GM23338 (cell line): ENCODE measurements around the gene JPH3. TPM values are rescaled to one million over a fixed set of nuclear protein-coding genes. Genes with fewer than 3 reads are reported as not detected.

ENCODE experiments used
- ATAC-seq: fragments of 200-7000 bp; cut with Tn5 transposase; 3 replicates; pipeline ENCODE4 v1.9.1; 2020
- DNase-seq: peaks from one replicate; pipeline ENCODE4 v3.0.0-alpha.2; 2015; ENCODE audit warnings: low spot score
- H2AFZ ChIP-seq: fragments of 200-600 bp; sonication (generic); 2 replicates; pipeline ENCODE4 v1.8.0; 2016; ENCODE audit warnings: antibody characterized with exemption, mild to moderate bottlenecking, moderate library complexity
- H3F3A ChIP-seq: fragments of 200-600 bp; sonication (generic); replicated peaks from 2 replicates; pipeline ENCODE4 v1.8.0; 2017; ENCODE audit warnings: antibody characterized with exemption, mixed run types, low read depth
- H3K27ac ChIP-seq: fragments of 200-600 bp; sonication (generic); 2 replicates; pipeline ENCODE4 v1.6.1; 2016; ENCODE audit warnings: low read depth
- H3K27me3 ChIP-seq: fragments of 200-600 bp; sonication (generic); 2 replicates; pipeline ENCODE4 v1.8.0; 2016; ENCODE audit warnings: mild to moderate bottlenecking, mixed run types, moderate library complexity; ENCODE audit not compliant: insufficient read depth
- H3K36me3 ChIP-seq: fragments of 200-600 bp; sonication (generic); 2 replicates; pipeline ENCODE4 v1.8.0; 2016; ENCODE audit warnings: mild to moderate bottlenecking; ENCODE audit not compliant: insufficient read depth
- H3K4me1 ChIP-seq: fragments of 200-600 bp; sonication (generic); 2 replicates; pipeline ENCODE4 v1.8.0; 2016; ENCODE audit warnings: mild to moderate bottlenecking, moderate library complexity; ENCODE audit not compliant: insufficient read depth
- H3K4me2 ChIP-seq: fragments of 200-600 bp; sonication (generic); 2 replicates; pipeline ENCODE4 v1.7.1; 2017; ENCODE audit warnings: mixed run types
- H3K4me3 ChIP-seq: fragments of 200-600 bp; sonication (generic); 2 replicates; pipeline ENCODE4 v1.6.1; 2016; ENCODE audit warnings: mixed run types
- H3K79me2 ChIP-seq: fragments of 200-600 bp; sonication (generic); replicated peaks from 2 replicates; pipeline ENCODE4 v1.8.0; 2017; ENCODE audit warnings: mild to moderate bottlenecking; ENCODE audit not compliant: insufficient read depth
- H3K9me2 ChIP-seq: fragments of 200-600 bp; sonication (generic); 2 replicates; pipeline ENCODE4 v1.8.0; 2017; ENCODE audit not compliant: insufficient read depth
- H4K20me1 ChIP-seq: fragments of 200-600 bp; sonication (generic); replicated peaks from 2 replicates; pipeline ENCODE4 v1.8.0; 2017; ENCODE audit warnings: mild to moderate bottlenecking; ENCODE audit not compliant: insufficient read depth
- H3K27ac Mint-ChIP-seq: 2 replicates; pipeline ENCODE4 v1.8.0; 2020; ENCODE audit warnings: inconsistent platforms, mild to moderate bottlenecking, moderate library complexity, mixed read lengths
- H3K27me3 Mint-ChIP-seq: 3 replicates; pipeline ENCODE4 v1.8.0; 2022; ENCODE audit warnings: low read depth, mild to moderate bottlenecking, moderate library complexity, mixed read lengths, inconsistent platforms; ENCODE audit not compliant: insufficient read depth, poor library complexity
- H3K36me3 Mint-ChIP-seq: 3 replicates; pipeline ENCODE4 v1.8.0; 2021; ENCODE audit warnings: low read depth, mild to moderate bottlenecking, inconsistent platforms, moderate library complexity, mixed read lengths
- H3K4me1 Mint-ChIP-seq: 3 replicates; pipeline ENCODE4 v1.8.0; 2020; ENCODE audit warnings: mild to moderate bottlenecking, inconsistent platforms, mixed read lengths
- H3K4me3 Mint-ChIP-seq: 3 replicates; pipeline ENCODE4 v1.8.0; 2021; ENCODE audit warnings: moderate library complexity, mild to moderate bottlenecking, inconsistent platforms, mixed read lengths
- H3K9me3 Mint-ChIP-seq: 3 replicates; pipeline ENCODE4 v1.8.0; 2020; ENCODE audit warnings: moderate library complexity, mild to moderate bottlenecking, inconsistent platforms, mixed read lengths
- CREB1 ChIP-seq: fragments of 250-450 bp; sonication (Bioruptor Pico); IDR thresholded peaks from 2 replicates; pipeline ENCODE4 v1.5.0; 2020; ENCODE audit warnings: low read depth, mild to moderate bottlenecking, moderate library complexity
- CTCF ChIP-seq, 2 experiments: fragments of 200-600 bp in 1 of 2; sonication (generic) in 1 of 2; conservative IDR thresholded peaks; 2 replicates each; pipeline versions ENCODE4 v1.5.1 to v1.6.1; 2016 to 2017; ENCODE audit warnings: antibody characterized with exemption in 2 of 2, low read depth in 2 of 2, mild to moderate bottlenecking in 2 of 2, moderate library complexity in 1 of 2
- ETS1 ChIP-seq: IDR thresholded peaks from 2 replicates; pipeline ENCODE4 v1.6.1; 2016; ENCODE audit warnings: antibody characterized with exemption
- EZH2 ChIP-seq: fragments of 200-600 bp; sonication (generic); IDR thresholded peaks from one replicate; pipeline ENCODE4 v1.8.0; 2017; ENCODE audit warnings: antibody characterized with exemption, mild to moderate bottlenecking, low read depth; ENCODE audit not compliant: unreplicated experiment
- EZH2phosphoT487 ChIP-seq: fragments of 200-600 bp; sonication (generic); IDR thresholded peaks from one replicate; pipeline ENCODE4 v1.8.1; 2018; ENCODE audit warnings: antibody characterized with exemption; ENCODE audit not compliant: unreplicated experiment
- JUNB ChIP-seq: IDR thresholded peaks from one replicate; pipeline ENCODE4 v1.6.1; 2016; ENCODE audit warnings: antibody characterized with exemption; ENCODE audit not compliant: unreplicated experiment
- NANOG ChIP-seq: IDR thresholded peaks from 2 replicates; pipeline ENCODE4 v1.6.1; 2016; ENCODE audit warnings: antibody characterized with exemption, borderline replicate concordance
- POLR2AphosphoS5 ChIP-seq: IDR thresholded peaks from 2 replicates; pipeline ENCODE4 v1.6.1; 2016; ENCODE audit warnings: antibody characterized with exemption, low read depth
- REST ChIP-seq: IDR thresholded peaks from one replicate; pipeline ENCODE4 v1.6.1; 2018; ENCODE audit warnings: antibody characterized with exemption; ENCODE audit not compliant: unreplicated experiment
- STAT1 ChIP-seq: IDR thresholded peaks from one replicate; pipeline ENCODE4 v1.6.1; 2016; ENCODE audit warnings: antibody characterized with exemption; ENCODE audit not compliant: unreplicated experiment
- ZNF114 ChIP-seq: fragments of 250-450 bp; sonication (Bioruptor Pico); IDR thresholded peaks from 2 replicates; pipeline ENCODE4 v1.5.0; 2020; ENCODE audit warnings: mild to moderate bottlenecking, moderate library complexity
- ZNF331 ChIP-seq: fragments of 250-450 bp; sonication (Bioruptor Pico); IDR thresholded peaks from 2 replicates; pipeline ENCODE4 v1.5.0; 2020; ENCODE audit warnings: low read depth, mild to moderate bottlenecking, moderate library complexity
- polyA plus RNA-seq: library from polyadenylated mRNA; unstranded; fragments of >200 nt; fragmentation: Nextera tagmentation; extraction: Ambion mirVana; gene quantifications from 2 replicates; pipeline ENCODE4 v1.2.1, GENCODE V29; 2016
- total RNA-seq: library from RNA; depleted of rRNA; stranded (reverse); fragments of >200 nt; shearing (Covaris generic); gene quantifications from 2 replicates; pipeline ENCODE4 v1.2.3, GENCODE V29; 2014

The JPH3 gene
- total and polyA plus RNA-seq, 2 experiments from 2014 or later = 8.4 to 38.3 TPM

GRCh38 chr16:87561200-87562105, 40.9 kb upstream of the JPH3 start:
- Histone ChIP-seq H3K4me2 (no peak overlapping the region), H3K4me1 (no peaks in the 10 kb centered on the region), H3K4me3 (no peak overlapping the region), H4K20me1 (no peaks in the 10 kb centered on the region), H2AFZ (peak overlapping the region; percentile 74; the same call in 1 of the 2 replicates), H3K27ac (no peak overlapping the region), H3K9me2 (no peaks in the 10 kb centered on the region), H3K79me2 (no peaks in the 10 kb centered on the region), H3K27me3 (no peaks in the 10 kb centered on the region), H3K36me3 (no peaks in the 10 kb centered on the region), H3F3A (peaks cover 6% of the 10 kb centered on the region; the same call in 1 of the 2 replicates)
- no peaks in the 10 kb centered on the region for H3K36me3 Mint-ChIP-seq
- no peak for DNase-seq
- peaks cover 15% of the 10 kb centered on the region; the same call in 2 of the 3 replicates for H3K9me3 Mint-ChIP-seq
- H3K27ac Mint-ChIP-seq = no peak overlapping the region
- H3K4me1 Mint-ChIP-seq = no peaks in the 10 kb centered on the region; the same call in 1 of the 3 replicates
- ATAC-seq = no peak
- H3K4me3 Mint-ChIP-seq = no peak overlapping the region
- no peak for TF ChIP-seq STAT1
- no peak for TF ChIP-seq REST
- TF ChIP-seq POLR2AphosphoS5 = no peak
- no peak for TF ChIP-seq ZNF331 (CRISPR knock-in tag)
- no peak for TF ChIP-seq EZH2phosphoT487
- TF ChIP-seq JUNB = no peak
- peaks cover 13% of the 10 kb centered on the region for H3K27me3 Mint-ChIP-seq

GRCh38 chr16:87562201-87562600, 40.1 kb upstream of the JPH3 start:
- Histone ChIP-seq H2AFZ (no peak overlapping the region), H4K20me1 (no peaks in the 10 kb centered on the region), H3F3A (peaks cover 6% of the 10 kb centered on the region; the same call in 1 of the 2 replicates), H3K27me3 (no peaks in the 10 kb centered on the region), H3K79me2 (no peaks in the 10 kb centered on the region), H3K36me3 (no peaks in the 10 kb centered on the region), H3K4me2 (no peak overlapping the region), H3K9me2 (no peaks in the 10 kb centered on the region), H3K4me1 (no peaks in the 10 kb centered on the region), H3K4me3 (no peak overlapping the region), H3K27ac (no peak overlapping the region)
- H3K36me3 Mint-ChIP-seq = no peaks in the 10 kb centered on the region
- DNase-seq (no peak), ATAC-seq (no peak)
- H3K27me3 Mint-ChIP-seq = peaks cover 15% of the 10 kb centered on the region
- no peaks in the 10 kb centered on the region; the same call in 1 of the 3 replicates for H3K4me1 Mint-ChIP-seq
- no peak overlapping the region for H3K4me3 Mint-ChIP-seq
- H3K9me3 Mint-ChIP-seq = peaks cover 15% of the 10 kb centered on the region; the same call in 2 of the 3 replicates
- TF ChIP-seq EZH2 = no peak
- no peak for TF ChIP-seq POLR2AphosphoS5
- TF ChIP-seq ZNF114 (CRISPR knock-in tag) = no peak
- no peak for TF ChIP-seq NANOG
- no peak for TF ChIP-seq STAT1
- TF ChIP-seq CREB1 = no peak
- no peak for TF ChIP-seq JUNB
- no peak for TF ChIP-seq CTCF (conservative IDR thresholded peaks at IDR 0.05; ENCODE audit: low read depth in 2 of 2)
- TF ChIP-seq REST = no peak
- no peak for TF ChIP-seq ETS1
- no peak overlapping the region for H3K27ac Mint-ChIP-seq
